OCI-LY1 (cell line): ENCODE measurements around the gene RABGAP1L.

ENCODE experiments used
- H2AFZ ChIP-seq: fragments of 200-600 bp; sonication (generic), shearing (Covaris generic); 2 replicates; pipeline ENCODE4 v1.6.0; 2014; ENCODE audit warnings: antibody characterized with exemption, mild to moderate bottlenecking, low read length
- H3F3A ChIP-seq: fragments of 200-600 bp; sonication (generic), shearing (Covaris generic); 2 replicates; pipeline ENCODE4 v1.6.0; 2014; ENCODE audit warnings: mild to moderate bottlenecking, antibody characterized with exemption, low read length, moderate library complexity; ENCODE audit not compliant: insufficient read depth
- H3K27ac ChIP-seq: fragments of 200-600 bp; sonication (generic); 2 replicates; pipeline ENCODE4 v1.5.1; 2014; ENCODE audit warnings: low read length, mixed run types, mild to moderate bottlenecking, low read depth; ENCODE audit not compliant: poor library complexity, severe bottlenecking
- H3K27me3 ChIP-seq: fragments of 200-600 bp; sonication (generic); 2 replicates; pipeline ENCODE4 v1.6.0; 2014; ENCODE audit warnings: antibody characterized with exemption, mild to moderate bottlenecking, low read length, moderate library complexity; ENCODE audit not compliant: insufficient read depth
- H3K36me3 ChIP-seq: fragments of 200-600 bp; sonication (generic); 2 replicates; pipeline ENCODE4 v1.6.1; 2014; ENCODE audit warnings: mild to moderate bottlenecking, antibody characterized with exemption, low read length, moderate library complexity, mixed read lengths; ENCODE audit not compliant: insufficient read depth
- H3K4me1 ChIP-seq: fragments of 200-600 bp; sonication (generic); 2 replicates; pipeline ENCODE4 v1.5.1; 2014; ENCODE audit warnings: mild to moderate bottlenecking, low read length, moderate library complexity; ENCODE audit not compliant: insufficient read depth, severe bottlenecking
- H3K4me2 ChIP-seq: fragments of 200-600 bp; sonication (generic), shearing (Covaris generic); 2 replicates; pipeline ENCODE4 v1.6.1; 2014; ENCODE audit warnings: low read length
- H3K4me3 ChIP-seq: fragments of 200-600 bp; sonication (generic); 2 replicates; pipeline ENCODE4 v1.5.1; 2014; ENCODE audit warnings: low read length, low read depth, mild to moderate bottlenecking, mixed read lengths; ENCODE audit not compliant: poor library complexity, severe bottlenecking
- H3K79me2 ChIP-seq: fragments of 200-600 bp; shearing (Covaris generic); 2 replicates; pipeline ENCODE4 v1.6.1; 2016; ENCODE audit warnings: mixed run types, low read length, mixed read lengths; ENCODE audit not compliant: insufficient read depth
- H3K9ac ChIP-seq: fragments of 200-600 bp; sonication (generic), shearing (Covaris generic); 2 replicates; pipeline ENCODE4 v1.6.1; 2014; ENCODE audit warnings: mild to moderate bottlenecking, low read length, mixed read lengths
- H3K9me2 ChIP-seq: fragments of 200-600 bp; sonication (generic), shearing (Covaris generic); 2 replicates; pipeline ENCODE4 v1.6.1; 2014; ENCODE audit warnings: low read depth, mild to moderate bottlenecking, low read length, mixed read lengths
- H3K9me3 ChIP-seq: fragments of 200-600 bp; shearing (Covaris generic); 2 replicates; pipeline ENCODE4 v1.6.1; 2014; ENCODE audit warnings: low read length, mixed read lengths
- H4K20me1 ChIP-seq: fragments of 200-600 bp; sonication (generic), shearing (Covaris generic); 2 replicates; pipeline ENCODE4 v1.6.0; 2016; ENCODE audit warnings: mild to moderate bottlenecking, low read length; ENCODE audit not compliant: insufficient read depth
- CTCF ChIP-seq: fragments of 200-600 bp; sonication (generic), shearing (Covaris generic); IDR thresholded peaks from 2 replicates; pipeline ENCODE4 v1.5.1; 2017; ENCODE audit warnings: mild to moderate bottlenecking, antibody characterized with exemption, low read length, moderate library complexity, mixed read lengths
- EZH2 ChIP-seq: fragments of 200-600 bp; sonication (generic), shearing (Covaris generic); IDR thresholded peaks from 2 replicates; pipeline ENCODE4 v1.8.0; 2017; ENCODE audit warnings: borderline replicate concordance, mixed run types, mild to moderate bottlenecking, antibody characterized with exemption, low read length, moderate library complexity, mixed read lengths

Gene RABGAP1L

GRCh38 chr1:174748586-174748985, 589.3 kb downstream of the RABGAP1L start:
- H3K4me2 ChIP-seq = no peak overlapping the region
- no peak for TF ChIP-seq EZH2
- TF ChIP-seq CTCF = no peak
- no peaks in the 10 kb centered on the region for H3K9me2 ChIP-seq
- H3K79me2 ChIP-seq = no peaks in the 10 kb centered on the region
- H3K27me3 ChIP-seq = no peaks in the 10 kb centered on the region
- H3K4me1 ChIP-seq = peaks cover 21% of the 10 kb centered on the region
- no peaks in the 10 kb centered on the region for H3K9me3 ChIP-seq
- no peak overlapping the region for H3K27ac ChIP-seq
- H4K20me1 ChIP-seq = no peaks in the 10 kb centered on the region
- no peak overlapping the region for H3K4me3 ChIP-seq
- no peak overlapping the region for H2AFZ ChIP-seq
- no peak overlapping the region for H3K9ac ChIP-seq
- peaks cover 6% of the 10 kb centered on the region; the same call in 1 of the 2 replicates for H3K36me3 ChIP-seq
- no peaks in the 10 kb centered on the region for H3F3A ChIP-seq

- Histone ChIP-seq H3K4me3 (no peak overlapping the region), H3K36me3 (peaks cover 6% of the 10 kb centered on the region; the same call in 1 of the 2 replicates), H3K9me2 (no peaks in the 10 kb centered on the region), H4K20me1 (no peaks in the 10 kb centered on the region), H2AFZ (no peak overlapping the region), H3K4me2 (no peak overlapping the region), H3K9me3 (no peaks in the 10 kb centered on the region), H3K4me1 (no peaks in the 10 kb centered on the region), H3K79me2 (no peaks in the 10 kb centered on the region), H3K27me3 (no peaks in the 10 kb centered on the region), H3K9ac (no peak overlapping the region), H3F3A (no peaks in the 10 kb centered on the region), H3K27ac (no peak overlapping the region)
- TF ChIP-seq EZH2 = no peak
- no peak for TF ChIP-seq CTCF
Measured at GRCh38 chr1:174753131-174753530, 593.8 kb downstream of the RABGAP1L start.

- H3K27ac ChIP-seq = no peak overlapping the region
- TF ChIP-seq CTCF = no peak
- no peak for TF ChIP-seq EZH2
- H3K27me3 ChIP-seq = no peaks in the 10 kb centered on the region
Measured at GRCh38 chr1:174761335-174761734, 602.0 kb downstream of the RABGAP1L start.

More at GRCh38 chr1:174761335-174761734, 602.0 kb downstream of the RABGAP1L start:
- no peaks in the 10 kb centered on the region for H3K9me2 ChIP-seq
- no peak overlapping the region for H2AFZ ChIP-seq
- H3K36me3 ChIP-seq = no peaks in the 10 kb centered on the region
- no peak overlapping the region for H3K9ac ChIP-seq
- H3K4me2 ChIP-seq = no peak overlapping the region
- no peaks in the 10 kb centered on the region for H3K79me2 ChIP-seq
- H3F3A ChIP-seq = no peaks in the 10 kb centered on the region
- no peaks in the 10 kb centered on the region for H4K20me1 ChIP-seq
- H3K4me1 ChIP-seq = no peaks in the 10 kb centered on the region
- no peak overlapping the region for H3K4me3 ChIP-seq
- no peaks in the 10 kb centered on the region; the same call in 1 of the 2 replicates for H3K9me3 ChIP-seq
